H1 (cell line): ENCODE measurements around the gene DYNLT2. TPM values are rescaled to one million over a fixed set of nuclear protein-coding genes. Genes with fewer than 3 reads are reported as not detected.

ENCODE experiments used
- CTCF ChIA-PET: fragments of 300-600 bp; sonication (Branson Sonifier 250); formaldehyde crosslinking; loops from one replicate; lab custom pipeline; 2021; ENCODE audit not compliant: partially characterized antibody; lab: Charles Lee
- POLR2A ChIA-PET: fragments of 300-600 bp; sonication (Branson Sonifier 250); formaldehyde crosslinking; loops from one replicate; lab custom pipeline; 2021; ENCODE audit warnings: inconsistent platforms; ENCODE audit not compliant: partially characterized antibody; lab: Charles Lee
- DNase-seq, 2 experiments: peaks; one replicate each; pipeline versions ENCODE4 v3.0.0 to v3.0.0-alpha.2; 2010 to 2022; ENCODE audit warnings: low spot score in 2 of 2, low read depth in 1 of 2, mixed read lengths in 1 of 2
- FAIRE-seq: peaks from 2 replicates; lab custom pipeline; 2011; peaks lifted over from hg19 to GRCh38; lab: Jason Lieb, UNC
- H2AFZ ChIP-seq: 2 replicates; pipeline ENCODE4 v1.8.1; 2012; ENCODE audit warnings: low read length, inconsistent platforms
- H2AK5ac ChIP-seq: 2 replicates; pipeline ENCODE4 v1.6.1; 2013; ENCODE audit warnings: low read depth, low read length
- H2BK120ac ChIP-seq: replicated peaks from 2 replicates; pipeline ENCODE3; 2013; ENCODE audit warnings: low read depth, low read length, inconsistent platforms
- H2BK12ac ChIP-seq: 2 replicates; pipeline ENCODE4 v1.6.1; 2013; ENCODE audit warnings: low read depth, low read length
- H2BK15ac ChIP-seq: 2 replicates; pipeline ENCODE4 v1.6.1; 2013; ENCODE audit warnings: low read length
- H2BK20ac ChIP-seq: 2 replicates; pipeline ENCODE4 v1.6.1; 2013; ENCODE audit warnings: low read length
- H2BK5ac ChIP-seq: 2 replicates; pipeline ENCODE4 v1.6.1; 2013; ENCODE audit warnings: low read depth, low read length
- H3K14ac ChIP-seq: 2 replicates; pipeline ENCODE4 v1.6.1; 2013; ENCODE audit warnings: inconsistent platforms; ENCODE audit not compliant: insufficient read length
- H3K18ac ChIP-seq: 2 replicates; pipeline ENCODE4 v1.6.1; 2013; ENCODE audit warnings: low read length; ENCODE audit errors: extremely low read depth
- H3K23ac ChIP-seq: 2 replicates; pipeline ENCODE4 v1.6.1; 2013; ENCODE audit warnings: inconsistent platforms; ENCODE audit not compliant: insufficient read length
- H3K23me2 ChIP-seq: 2 replicates; pipeline ENCODE4 v1.6.1; 2013; ENCODE audit warnings: low read depth, low read length
- H3K27ac ChIP-seq: 2 replicates; pipeline ENCODE4 v1.6.1; 2011; ENCODE audit warnings: low read depth, low read length, inconsistent platforms
- H3K27me3 ChIP-seq, 4 experiments: replicated peaks in 1 of 4; 1 replicate in 1 of 4; 2 replicates in 3 of 4; pipeline versions ENCODE4 v1.6.1 to v1.8.1; 2011 to 2013; ENCODE audit warnings: low read length in 3 of 4, mild to moderate bottlenecking in 3 of 4, inconsistent platforms in 2 of 4, mixed read lengths in 2 of 4, moderate library complexity in 1 of 4; ENCODE audit not compliant: control insufficient read depth in 3 of 4, insufficient read depth in 3 of 4; ENCODE audit errors: extremely low read depth in 1 of 4
- H3K36me3 ChIP-seq, 4 experiments: 2 replicates each; pipeline versions ENCODE4 v1.6.1 to v1.8.1; 2011 to 2013; ENCODE audit warnings: mild to moderate bottlenecking in 4 of 4, low read length in 3 of 4, moderate library complexity in 2 of 4, control low read depth in 1 of 4, inconsistent platforms in 1 of 4; ENCODE audit not compliant: insufficient read depth in 4 of 4, control insufficient read depth in 2 of 4
- H3K4ac ChIP-seq: replicated peaks from 2 replicates; pipeline ENCODE3; 2013; ENCODE audit warnings: low read length, low read depth, mixed read lengths, inconsistent platforms; ENCODE audit not compliant: insufficient read length
- H3K4me1 ChIP-seq, 4 experiments: replicated peaks in 1 of 4; 1 replicate in 1 of 4; 2 replicates in 3 of 4; pipeline versions ENCODE4 v1.6.1 to v1.8.1; 2011 to 2013; ENCODE audit warnings: low read length in 3 of 4, inconsistent platforms in 2 of 4, mixed read lengths in 1 of 4; ENCODE audit not compliant: insufficient read depth in 4 of 4, control insufficient read depth in 3 of 4
- H3K4me2 ChIP-seq, 2 experiments: 2 replicates each; pipeline versions ENCODE4 v1.6.1 to v1.8.1; 2011 to 2013; ENCODE audit warnings: low read depth in 2 of 2, low read length in 2 of 2, control low read depth in 1 of 2, inconsistent platforms in 1 of 2, mild to moderate bottlenecking in 1 of 2; ENCODE audit not compliant: insufficient read depth in 1 of 2
- H3K4me3 ChIP-seq, 4 experiments: fragments of 200-600, 300-600 bp in 1 of 4; sonication (generic), shearing (Covaris generic), sonication (Bioruptor Twin) in 1 of 4; 2 replicates each; pipeline versions ENCODE4 v1.5.1 to v1.8.1; 2011 to 2016; ENCODE audit warnings: low read length in 4 of 4, low read depth in 3 of 4, control low read depth in 2 of 4, inconsistent platforms in 2 of 4, mild to moderate bottlenecking in 2 of 4, mixed read lengths in 1 of 4, moderate library complexity in 1 of 4; ENCODE audit not compliant: insufficient read depth in 2 of 4; ENCODE audit errors: extremely low read depth in 1 of 4
- H3K56ac ChIP-seq: replicated peaks from 2 replicates; pipeline ENCODE3; 2013; ENCODE audit warnings: low read depth, mild to moderate bottlenecking, mixed read lengths, low read length, inconsistent platforms; ENCODE audit not compliant: insufficient read length
- H3K79me1 ChIP-seq: 2 replicates; pipeline ENCODE4 v1.6.1; 2013; ENCODE audit warnings: low read depth, low read length, control low read depth
- H3K79me2 ChIP-seq, 2 experiments: 2 replicates each; pipeline versions ENCODE4 v1.6.1 to v1.8.1; 2012 to 2013; ENCODE audit warnings: low read length in 2 of 2, mild to moderate bottlenecking in 2 of 2, inconsistent platforms in 1 of 2; ENCODE audit not compliant: insufficient read depth in 2 of 2, control insufficient read depth in 1 of 2
- H3K9ac ChIP-seq, 4 experiments: replicated peaks in 1 of 4; 1 replicate in 1 of 4; 2 replicates in 3 of 4; pipeline versions ENCODE4 v1.6.1 to v1.8.1; 2011 to 2013; ENCODE audit warnings: low read depth in 3 of 4, low read length in 3 of 4, control low read depth in 2 of 4, mild to moderate bottlenecking in 2 of 4, moderate library complexity in 2 of 4, inconsistent platforms in 1 of 4; ENCODE audit errors: extremely low read depth in 1 of 4
- H3K9me3 ChIP-seq, 2 experiments: 2 replicates each; pipeline versions ENCODE4 v1.6.1 to v1.8.1; 2012 to 2013; ENCODE audit warnings: mild to moderate bottlenecking in 2 of 2, moderate library complexity in 2 of 2, control low read depth in 1 of 2, inconsistent platforms in 1 of 2, low read depth in 1 of 2, low read length in 1 of 2, mixed read lengths in 1 of 2; ENCODE audit not compliant: insufficient read depth in 2 of 2
- H4K20me1 ChIP-seq, 2 experiments: replicated peaks in 1 of 2; 2 replicates each; pipeline versions ENCODE3 to v1.8.1; 2011 to 2013; ENCODE audit warnings: inconsistent platforms in 2 of 2, low read length in 2 of 2, mild to moderate bottlenecking in 1 of 2; ENCODE audit not compliant: insufficient read depth in 2 of 2, control insufficient read depth in 1 of 2
- H4K5ac ChIP-seq: 2 replicates; pipeline ENCODE4 v1.6.1; 2013; ENCODE audit warnings: low read length, low read depth, mixed read lengths, inconsistent platforms; ENCODE audit not compliant: insufficient read length
- H4K8ac ChIP-seq: 2 replicates; pipeline ENCODE4 v1.8.0; 2013; ENCODE audit warnings: mild to moderate bottlenecking, moderate library complexity, low read length, inconsistent platforms; ENCODE audit not compliant: insufficient read depth; ENCODE audit errors: extremely low read depth
- H4K91ac ChIP-seq: replicated peaks from 2 replicates; pipeline ENCODE3; 2013; ENCODE audit warnings: low read length, mixed read lengths, inconsistent platforms; ENCODE audit not compliant: insufficient read length
- CBX5 ChIP-seq: fragments of 300-800, 300-1000 bp; sonication (generic); IDR thresholded peaks from 2 replicates; pipeline ENCODE4 v1.7.1; 2016; ENCODE audit warnings: antibody characterized with exemption, low read length, low read depth
- CEBPB ChIP-seq: IDR thresholded peaks from 2 replicates; pipeline ENCODE4 v1.6.1; 2012; ENCODE audit warnings: low read depth, low read length
- EP300 ChIP-seq, 2 experiments: IDR thresholded peaks; 1 replicate in 1 of 2; 2 replicates in 1 of 2; pipeline ENCODE4 v1.6.1; 2011 to 2012; ENCODE audit warnings: low read depth in 2 of 2, low read length in 2 of 2, mild to moderate bottlenecking in 2 of 2, borderline replicate concordance in 1 of 2, inconsistent platforms in 1 of 2, moderate library complexity in 1 of 2
- EZH2 ChIP-seq: fragments of 200-600 bp; sonication (generic); IDR thresholded peaks from 2 replicates; pipeline ENCODE4 v1.7.1; 2012; ENCODE audit warnings: low read depth, mild to moderate bottlenecking, moderate library complexity, low read length, inconsistent platforms; ENCODE audit not compliant: severe bottlenecking
- FOSL1 ChIP-seq: IDR thresholded peaks from 2 replicates; pipeline ENCODE4 v1.6.1; 2011; ENCODE audit warnings: mild to moderate bottlenecking, low read depth, low read length, moderate library complexity; ENCODE audit not compliant: insufficient read depth
- JUND ChIP-seq: IDR thresholded peaks from 2 replicates; pipeline ENCODE4 v1.6.1; 2011; ENCODE audit warnings: mild to moderate bottlenecking, improper control_type of control experiment, low read length
- NANOG ChIP-seq: IDR thresholded peaks from 2 replicates; pipeline ENCODE4 v1.6.1; 2011; ENCODE audit warnings: low read length, low read depth, mild to moderate bottlenecking, inconsistent platforms; ENCODE audit not compliant: insufficient read depth, poor library complexity, severe bottlenecking
- POLR2AphosphoS5 ChIP-seq: IDR thresholded peaks from 2 replicates; pipeline ENCODE4 v1.6.1; 2011; ENCODE audit warnings: low read depth, low read length
- SIX5 ChIP-seq: IDR thresholded peaks from 2 replicates; pipeline ENCODE4 v1.6.1; 2011; ENCODE audit warnings: mild to moderate bottlenecking, low read depth, low read length
- SUZ12 ChIP-seq: fragments of 200-600 bp; sonication (generic); IDR thresholded peaks from 2 replicates; pipeline ENCODE4 v1.6.1; 2012; ENCODE audit warnings: mild to moderate bottlenecking, inconsistent platforms, low read length, moderate library complexity, mixed read lengths
- TAF7 ChIP-seq: optimal IDR thresholded peaks from 2 replicates; pipeline ENCODE3; 2011; ENCODE audit warnings: low read depth, mild to moderate bottlenecking, inconsistent platforms, low read length, moderate library complexity, borderline replicate concordance
- TEAD4 ChIP-seq: IDR thresholded peaks from 2 replicates; pipeline ENCODE4 v1.6.1; 2012; ENCODE audit warnings: low read depth, low read length, inconsistent platforms, mixed read lengths
- YY1 ChIP-seq: IDR thresholded peaks from 2 replicates; pipeline ENCODE4 v1.6.1; 2011; ENCODE audit warnings: low read depth, mild to moderate bottlenecking, low read length
- WGBS, 2 experiments: shearing (Covaris generic) in 1 of 2; methylation state at CpG; one replicate each; pipeline versions ENCODE4 v1.1.6 to v1.1.7; 2013 to 2015; ENCODE audit warnings: low lambda C conversion rate in 2 of 2, mixed read lengths in 2 of 2, inconsistent platforms in 1 of 2, low coverage in 1 of 2, missing lambda C conversion rate in 1 of 2; ENCODE audit not compliant: insufficient replicate concordance in 2 of 2, insufficient coverage in 1 of 2, insufficient read length in 1 of 2; ENCODE audit errors: extremely low coverage in 1 of 2, missing lambda C conversion rate in 1 of 2; 5-methylcytosine and 5-hydroxymethylcytosine counted together
- polyA plus RNA-seq, 7 experiments: library from polyadenylated mRNA; depleted of rRNA in 3 of 7; stranded (reverse) in 5 of 7; unstranded in 2 of 7; fragments of >200 nt in 5 of 7; fragments of 200-250 nt in 2 of 7; gene quantifications; 1 replicate in 5 of 7; 2 replicates in 1 of 7; 4 replicates in 1 of 7; pipeline versions ENCODE4 v1.2.1 to v1.2.3, GENCODE V29; 2011 to 2013; ENCODE audit warnings: missing spikeins in 2 of 7, mixed read lengths in 2 of 7
- total RNA-seq: library from RNA; stranded (reverse); fragmentation: NEBNext Ultra II Directional; extraction: Animal tissue kit (Norgen Biotek cat#: 25700); gene quantifications from 2 replicates; pipeline ENCODE4 v1.2.1, GENCODE V29; 2021
- TF ChIP-seq, protein P1 (sequence below): IDR thresholded peaks from 2 replicates; pipeline ENCODE4 v1.6.1; 2011; ENCODE audit warnings: low read depth, mild to moderate bottlenecking, low read length; ENCODE audit not compliant: insufficient read depth

DYNLT2 gene
- total and polyA plus RNA-seq, 2 of the 8 experiments (the other 6 are each of a cell fraction or from before 2014, with no cell fraction given) = 0.48 to 1.8 TPM

- Histone ChIP-seq H3K4me3 (no peak overlapping the region), H2BK12ac (no peak overlapping the region), H3K36me3 (peaks cover 0 to 8% (median 3%) of the 10 kb centered on the region in 4 experiments; a peak in 3 of 8 replicates), H4K5ac (no peak overlapping the region), H2AFZ (no peak overlapping the region), H2BK20ac (no peak overlapping the region), H3K9me3 (no peaks in the 10 kb centered on the region), H3K9ac (no peak overlapping the region), H3K27me3 (no peaks in the 10 kb centered on the region), H2AK5ac (no peak overlapping the region), H4K8ac (no peak overlapping the region), H3K56ac (no peak overlapping the region), H2BK5ac (no peak overlapping the region), H4K91ac (no peak overlapping the region), H2BK15ac (no peak overlapping the region), H4K20me1 (peaks cover 2 to 3% of the 10 kb centered on the region in 2 experiments), H3K4me2 (no peak overlapping the region), H3K18ac (no peak overlapping the region), H2BK120ac (no peak overlapping the region), H3K79me1 (no peaks in the 10 kb centered on the region), H3K14ac (no peak overlapping the region), H3K79me2 (no peaks in the 10 kb centered on the region; a peak in 1 of 4 replicates), H3K27ac (no peak overlapping the region), H3K4me1 (no peaks in the 10 kb centered on the region), H3K23me2 (peaks cover 2% of the 10 kb centered on the region; the same call in 1 of the 2 replicates), H3K4ac (no peak overlapping the region), H3K23ac (no peak overlapping the region)
- ChIA-PET POLR2A (interaction anchor here (1.6 to 2.6 kb wide), 3 partner anchors 10 to 39 kb away, joined by 5 to 12 read pairs (median 6); partner anchors contain the start of genes DYNLT2, ERMARD and PHF10), CTCF (interaction anchor here (0.6 to 1.7 kb wide), 4 partner anchors 9 to 96 kb away, joined by 3 to 6 read pairs (median 3); no protein-coding TSS in a partner anchor)
- DNase-seq (no peak), FAIRE-seq (no peak)
- 92% methylated on average over 10 of the region's 10 CpGs; no CpG with 5 or more reads in 1 of the 2 experiments for WGBS, 2 experiments
- no peak for TF ChIP-seq YY1
- TF ChIP-seq JUND = no peak
- TF ChIP-seq FOSL1 = no peak
- no peak for TF ChIP-seq TEAD4
- TF ChIP-seq EZH2 = no peak
- TF ChIP-seq SIX5 = no peak
- TF ChIP-seq CBX5 = no peak
- TF ChIP-seq, protein P1, sequence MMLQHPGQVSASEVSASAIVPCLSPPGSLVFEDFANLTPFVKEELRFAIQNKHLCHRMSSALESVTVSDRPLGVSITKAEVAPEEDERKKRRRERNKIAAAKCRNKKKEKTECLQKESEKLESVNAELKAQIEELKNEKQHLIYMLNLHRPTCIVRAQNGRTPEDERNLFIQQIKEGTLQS = no peak
- no peak for TF ChIP-seq EP300 (IDR thresholded peaks at IDR 0.05; ENCODE audit: borderline replicate concordance in 1 of 2, low read depth in 2 of 2, low read length in 2 of 2)
- no peak for TF ChIP-seq POLR2AphosphoS5
- no peak for TF ChIP-seq SUZ12
- TF ChIP-seq CEBPB = no peak
- no peak for TF ChIP-seq TAF7
- no peak for TF ChIP-seq NANOG
Observed at GRCh38 chr6:169763881-169764280, 12.5 kb upstream of the DYNLT2 start.
